Neural cell (in vitro differentiated cells): ENCODE results near the gene CPNE4.

ENCODE experiments used
- EZH2 ChIP-seq: fragments of 200-600, 300-800 bp; shearing (Covaris generic), sonication (generic); IDR thresholded peaks from 2 replicates; pipeline ENCODE4 v1.6.1; 2014; ENCODE audit warnings: antibody characterized with exemption, low read length, borderline replicate concordance, mild to moderate bottlenecking; ENCODE audit not compliant: insufficient read depth, poor library complexity, severe bottlenecking
- RAD21 ChIP-seq: fragments of 450-650 bp; conservative IDR thresholded peaks from 2 replicates; pipeline ENCODE4 v1.6.1; 2014; ENCODE audit warnings: antibody characterized with exemption, mild to moderate bottlenecking, moderate library complexity
- TAF1 ChIP-seq: IDR thresholded peaks from 2 replicates; pipeline ENCODE4 v1.6.1; 2012; ENCODE audit warnings: low read depth
- TF ChIP-seq, protein P1 (sequence below): fragments of 450-650 bp; IDR thresholded peaks from 2 replicates; pipeline ENCODE4 v1.5.1; 2014; ENCODE audit warnings: antibody characterized with exemption, mild to moderate bottlenecking, moderate library complexity; ENCODE audit not compliant: poor library complexity, severe bottlenecking
- TF ChIP-seq, protein P2 (sequence below): IDR thresholded peaks from 2 replicates; pipeline ENCODE4 v1.6.1; 2012; ENCODE audit warnings: borderline replicate concordance

- TF ChIP-seq, protein P1, sequence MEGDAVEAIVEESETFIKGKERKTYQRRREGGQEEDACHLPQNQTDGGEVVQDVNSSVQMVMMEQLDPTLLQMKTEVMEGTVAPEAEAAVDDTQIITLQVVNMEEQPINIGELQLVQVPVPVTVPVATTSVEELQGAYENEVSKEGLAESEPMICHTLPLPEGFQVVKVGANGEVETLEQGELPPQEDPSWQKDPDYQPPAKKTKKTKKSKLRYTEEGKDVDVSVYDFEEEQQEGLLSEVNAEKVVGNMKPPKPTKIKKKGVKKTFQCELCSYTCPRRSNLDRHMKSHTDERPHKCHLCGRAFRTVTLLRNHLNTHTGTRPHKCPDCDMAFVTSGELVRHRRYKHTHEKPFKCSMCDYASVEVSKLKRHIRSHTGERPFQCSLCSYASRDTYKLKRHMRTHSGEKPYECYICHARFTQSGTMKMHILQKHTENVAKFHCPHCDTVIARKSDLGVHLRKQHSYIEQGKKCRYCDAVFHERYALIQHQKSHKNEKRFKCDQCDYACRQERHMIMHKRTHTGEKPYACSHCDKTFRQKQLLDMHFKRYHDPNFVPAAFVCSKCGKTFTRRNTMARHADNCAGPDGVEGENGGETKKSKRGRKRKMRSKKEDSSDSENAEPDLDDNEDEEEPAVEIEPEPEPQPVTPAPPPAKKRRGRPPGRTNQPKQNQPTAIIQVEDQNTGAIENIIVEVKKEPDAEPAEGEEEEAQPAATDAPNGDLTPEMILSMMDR = no peak
- TF ChIP-seq TAF1 = no peak
- TF ChIP-seq, protein P2, sequence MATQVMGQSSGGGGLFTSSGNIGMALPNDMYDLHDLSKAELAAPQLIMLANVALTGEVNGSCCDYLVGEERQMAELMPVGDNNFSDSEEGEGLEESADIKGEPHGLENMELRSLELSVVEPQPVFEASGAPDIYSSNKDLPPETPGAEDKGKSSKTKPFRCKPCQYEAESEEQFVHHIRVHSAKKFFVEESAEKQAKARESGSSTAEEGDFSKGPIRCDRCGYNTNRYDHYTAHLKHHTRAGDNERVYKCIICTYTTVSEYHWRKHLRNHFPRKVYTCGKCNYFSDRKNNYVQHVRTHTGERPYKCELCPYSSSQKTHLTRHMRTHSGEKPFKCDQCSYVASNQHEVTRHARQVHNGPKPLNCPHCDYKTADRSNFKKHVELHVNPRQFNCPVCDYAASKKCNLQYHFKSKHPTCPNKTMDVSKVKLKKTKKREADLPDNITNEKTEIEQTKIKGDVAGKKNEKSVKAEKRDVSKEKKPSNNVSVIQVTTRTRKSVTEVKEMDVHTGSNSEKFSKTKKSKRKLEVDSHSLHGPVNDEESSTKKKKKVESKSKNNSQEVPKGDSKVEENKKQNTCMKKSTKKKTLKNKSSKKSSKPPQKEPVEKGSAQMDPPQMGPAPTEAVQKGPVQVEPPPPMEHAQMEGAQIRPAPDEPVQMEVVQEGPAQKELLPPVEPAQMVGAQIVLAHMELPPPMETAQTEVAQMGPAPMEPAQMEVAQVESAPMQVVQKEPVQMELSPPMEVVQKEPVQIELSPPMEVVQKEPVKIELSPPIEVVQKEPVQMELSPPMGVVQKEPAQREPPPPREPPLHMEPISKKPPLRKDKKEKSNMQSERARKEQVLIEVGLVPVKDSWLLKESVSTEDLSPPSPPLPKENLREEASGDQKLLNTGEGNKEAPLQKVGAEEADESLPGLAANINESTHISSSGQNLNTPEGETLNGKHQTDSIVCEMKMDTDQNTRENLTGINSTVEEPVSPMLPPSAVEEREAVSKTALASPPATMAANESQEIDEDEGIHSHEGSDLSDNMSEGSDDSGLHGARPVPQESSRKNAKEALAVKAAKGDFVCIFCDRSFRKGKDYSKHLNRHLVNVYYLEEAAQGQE = peak; percentile 48
- TF ChIP-seq RAD21 = peak; percentile 16
- TF ChIP-seq EZH2 = no peak
Observed at GRCh38 chr3:131912255-131912654, 122.6 kb downstream of the CPNE4 start.
